IPS DF 6.9 (cell line): ENCODE results near the gene AIP.

Source experiments
- DNase-seq: peaks from one replicate; pipeline ENCODE4 v3.0.0-alpha.2; 2013; ENCODE audit warnings: low read depth, low spot score
- H3K27ac ChIP-seq: one replicate; pipeline ENCODE4 v1.5.1; 2013; ENCODE audit warnings: low read length, control low read depth
- H3K27me3 ChIP-seq: 2 replicates; pipeline ENCODE4 v1.6.1; 2013; ENCODE audit warnings: mild to moderate bottlenecking, low read length; ENCODE audit not compliant: control insufficient read depth, insufficient read depth
- H3K36me3 ChIP-seq: 2 replicates; pipeline ENCODE4 v1.6.1; 2013; ENCODE audit warnings: low read length; ENCODE audit not compliant: control insufficient read depth, insufficient read depth
- H3K4me1 ChIP-seq: 2 replicates; pipeline ENCODE4 v1.6.1; 2013; ENCODE audit warnings: low read length; ENCODE audit not compliant: control insufficient read depth, insufficient read depth
- H3K4me3 ChIP-seq: 2 replicates; pipeline ENCODE4 v1.5.1; 2013; ENCODE audit warnings: mild to moderate bottlenecking, low read length
- H3K9me3 ChIP-seq: 2 replicates; pipeline ENCODE4 v1.6.1; 2013; ENCODE audit warnings: low read length, inconsistent platforms; ENCODE audit not compliant: control insufficient read depth, insufficient read depth
- WGBS: extraction: QIAGEN DNeasy Blood & Tissue Kit; methylation state at CpG from one replicate; pipeline ENCODE4 v1.1.7; 2013; ENCODE audit warnings: mixed read lengths, missing lambda C conversion rate; ENCODE audit not compliant: insufficient read length, insufficient coverage; 5-methylcytosine and 5-hydroxymethylcytosine counted together

AIP gene

DNA sequence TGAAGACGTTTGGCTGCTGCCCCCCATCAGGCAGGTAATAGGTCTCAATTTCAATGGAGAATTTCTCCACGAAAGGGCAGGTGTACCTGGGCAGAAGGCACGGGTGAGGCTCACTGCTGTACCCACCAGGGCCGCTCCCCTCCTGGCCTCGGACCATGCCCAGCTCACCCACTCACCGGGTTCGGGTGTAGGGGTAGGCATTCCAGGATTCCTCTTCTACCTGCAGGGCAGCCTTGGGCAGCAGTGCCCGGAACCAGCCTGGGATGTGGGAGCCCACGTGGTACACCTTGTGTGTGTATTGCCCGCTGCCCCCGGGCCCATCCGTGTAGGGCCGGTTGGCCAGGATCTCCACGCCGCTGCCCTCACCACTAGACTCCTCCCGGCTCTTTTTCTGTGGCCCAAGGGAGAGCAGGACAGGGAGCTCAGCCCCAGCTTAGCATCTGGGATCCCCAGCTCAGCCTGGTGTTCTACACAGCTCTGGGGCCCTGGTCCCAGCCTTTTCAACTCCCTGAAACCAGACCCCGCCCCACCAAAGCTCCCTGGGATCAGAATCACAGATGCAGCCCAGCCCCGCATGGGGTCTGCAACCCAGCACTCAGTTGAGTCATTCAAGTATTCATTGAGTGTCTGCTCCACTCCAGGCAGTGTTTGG is 19.6 kb downstream of the AIP start:
- no peak for DNase-seq
- WGBS: no CpG with 5 or more reads among the region's 18 CpGs
- Histone ChIP-seq H3K27ac (no peak overlapping the region), H3K9me3 (no peaks in the 10 kb centered on the region), H3K4me1 (0 out of 2 replicates have a peak, but pooled peaks cover 2% of the 10 kb centered on the region), H3K36me3 (no peaks in the 10 kb centered on the region; the same call in 1 of the 2 replicates), H3K27me3 (no peaks in the 10 kb centered on the region), H3K4me3 (no peak overlapping the region)

DNA sequence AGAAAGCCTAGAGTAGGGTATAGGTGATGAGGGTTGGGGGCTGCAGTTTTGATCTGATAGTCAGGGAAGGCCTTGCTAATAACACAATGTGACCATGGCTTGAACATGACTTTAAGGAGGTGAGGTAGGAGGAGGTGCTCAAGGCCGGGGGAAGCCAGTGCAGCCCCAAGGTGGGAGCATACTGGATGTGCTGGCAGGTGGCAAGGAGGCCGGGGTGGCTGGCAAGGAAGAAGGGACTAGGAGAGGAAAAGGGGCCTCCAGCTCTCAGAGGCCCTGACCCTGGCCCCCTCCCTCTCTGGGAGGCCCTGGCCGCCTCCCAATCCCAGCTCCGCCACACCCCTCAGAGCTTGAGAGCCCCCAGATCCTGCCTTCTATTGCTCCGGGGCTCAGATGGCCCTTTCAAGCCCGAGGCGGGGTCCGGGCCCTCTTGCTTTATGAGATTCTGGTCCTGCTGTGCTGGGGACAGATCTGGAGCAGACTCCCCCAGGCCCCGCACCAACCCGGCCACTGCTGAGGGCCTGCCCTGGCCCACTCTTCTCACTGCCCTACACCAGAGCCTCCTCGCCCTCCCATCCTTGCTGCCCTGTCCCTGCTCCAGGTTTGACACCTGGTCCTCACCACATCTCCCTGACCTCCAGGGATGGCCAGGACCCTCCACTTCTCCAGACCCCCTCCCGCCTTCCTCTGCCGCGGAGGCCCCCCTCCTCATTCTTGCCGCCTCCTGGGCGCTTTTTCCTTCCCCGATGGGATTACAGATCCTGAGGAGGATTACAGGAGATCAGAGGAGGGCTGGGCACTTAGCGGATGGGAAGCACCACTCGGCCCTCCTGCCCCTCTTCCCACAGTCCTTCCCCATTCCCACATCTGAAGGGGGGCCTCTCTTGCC is 20.5 kb downstream of the AIP start:
- no peak for DNase-seq
- H3K36me3 ChIP-seq: no peaks in the 10 kb centered on the region; the same call in 1 of the 2 replicates
- H3K27ac ChIP-seq: no peak overlapping the region
- no CpG with 5 or more reads among the region's 19 CpGs for WGBS
- H3K27me3 ChIP-seq: no peaks in the 10 kb centered on the region
- 0 out of 2 replicates have a peak, but pooled peaks cover 2% of the 10 kb centered on the region for H3K4me1 ChIP-seq
- peak overlapping the region; percentile 81; the same call in 1 of the 2 replicates for H3K4me3 ChIP-seq
- H3K9me3 ChIP-seq: no peaks in the 10 kb centered on the region

DNA sequence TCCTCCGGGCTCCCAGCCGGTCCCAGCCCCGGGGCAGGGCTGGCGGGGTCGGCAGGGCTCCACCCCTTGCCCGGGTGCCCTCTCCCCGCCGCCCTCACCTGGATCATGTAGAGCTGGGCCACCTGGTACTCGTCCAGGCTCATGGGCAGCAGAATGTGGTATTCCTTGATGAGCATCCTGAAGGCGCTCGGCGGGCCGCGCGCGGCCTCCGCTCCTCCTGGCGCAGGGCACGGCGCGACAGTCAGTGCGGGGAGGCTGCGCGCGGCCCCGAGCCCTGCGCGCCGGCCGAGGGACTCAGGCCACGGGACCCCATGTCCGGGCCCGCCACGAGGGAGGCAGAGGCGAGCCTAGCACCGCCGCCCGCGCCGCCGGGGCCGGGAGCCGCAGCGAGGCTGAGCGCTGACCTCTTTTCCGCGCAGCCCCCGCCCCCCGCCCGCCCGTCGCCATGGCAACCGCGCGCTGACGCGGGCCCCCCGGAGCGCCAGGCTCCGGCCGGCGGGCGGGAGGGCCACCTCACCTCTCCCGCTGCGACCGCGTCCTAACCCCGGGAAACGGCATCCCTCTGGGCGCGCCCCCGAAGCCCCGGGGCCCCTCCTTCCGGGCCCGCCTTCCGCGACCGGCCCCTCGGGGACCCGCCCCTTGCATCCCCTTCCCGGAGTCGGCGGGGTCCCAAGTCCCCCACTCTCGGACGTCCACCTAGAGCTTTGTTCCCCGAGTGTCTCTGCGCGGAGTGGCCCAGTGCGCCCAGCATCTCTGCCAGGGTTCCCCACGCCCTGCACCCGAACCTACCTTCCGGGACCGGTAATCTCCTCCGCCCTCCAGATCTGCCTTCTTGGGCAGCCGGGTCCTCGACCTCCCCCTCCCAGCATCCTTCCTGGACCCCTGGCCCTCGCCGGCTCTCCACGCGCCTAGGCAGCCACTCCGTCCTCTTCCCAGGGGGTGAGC is 21.5 kb downstream of the AIP start:
- Histone ChIP-seq H3K4me3 (peak overlapping the region; percentile 81), H3K4me1 (0 out of 2 replicates have a peak, but pooled peaks cover 2% of the 10 kb centered on the region), H3K27ac (no peak overlapping the region), H3K9me3 (no peaks in the 10 kb centered on the region), H3K36me3 (no peaks in the 10 kb centered on the region; the same call in 1 of the 2 replicates), H3K27me3 (no peaks in the 10 kb centered on the region)
- no peak for DNase-seq
- no CpG with 5 or more reads among the region's 101 CpGs for WGBS

DNA sequence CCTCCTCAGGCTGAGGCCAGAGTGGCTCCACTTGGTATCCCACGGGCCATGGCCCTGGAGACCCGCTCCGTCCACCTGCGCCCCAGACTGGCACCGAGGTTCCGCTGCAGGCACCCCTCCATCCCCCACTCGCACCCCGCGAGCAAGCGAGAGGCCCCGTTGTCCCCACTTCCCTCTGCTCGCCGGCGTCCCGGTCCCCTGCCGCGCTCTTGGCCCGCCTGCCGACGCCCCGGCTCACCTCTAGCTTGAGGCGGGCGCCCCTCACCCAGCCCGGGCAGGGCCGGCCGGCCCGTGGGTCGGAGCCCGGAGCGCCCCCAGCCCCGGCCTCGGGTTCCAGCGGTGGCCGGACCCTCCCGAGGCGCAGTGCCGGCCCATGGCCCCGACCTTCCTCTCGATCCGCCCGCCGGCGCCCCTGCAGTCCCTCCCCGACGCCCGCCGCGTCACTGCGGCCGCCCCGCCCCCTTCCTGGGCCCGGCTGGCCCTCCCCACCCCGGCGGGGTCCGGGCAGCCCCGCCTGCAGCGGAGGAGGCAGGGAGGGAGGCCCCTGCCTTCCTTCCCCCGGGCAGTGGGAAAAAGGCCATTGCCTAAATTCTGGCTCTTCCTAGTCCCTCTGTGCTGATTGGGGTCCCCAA is 22.2 kb downstream of the AIP start, which contains the start of gene PITPNM1:
PITPNM1 (minus strand) TSS at position 414 of the 632 bp plus-strand sequence. CDS start 1,183 bp downstream, outside the sequence.
- Histone ChIP-seq H3K36me3 (no peaks in the 10 kb centered on the region; the same call in 1 of the 2 replicates), H3K9me3 (no peaks in the 10 kb centered on the region), H3K27me3 (no peaks in the 10 kb centered on the region), H3K27ac (no peak within 1 kb of the TSS), H3K4me1 (0 out of 2 replicates have a peak, but pooled peaks cover 2% of the 10 kb centered on the region), H3K4me3 (peak within 1 kb of the TSS; percentile 81)
- DNase-seq: no peak
- no CpG with 5 or more reads among the region's 58 CpGs for WGBS

DNA sequence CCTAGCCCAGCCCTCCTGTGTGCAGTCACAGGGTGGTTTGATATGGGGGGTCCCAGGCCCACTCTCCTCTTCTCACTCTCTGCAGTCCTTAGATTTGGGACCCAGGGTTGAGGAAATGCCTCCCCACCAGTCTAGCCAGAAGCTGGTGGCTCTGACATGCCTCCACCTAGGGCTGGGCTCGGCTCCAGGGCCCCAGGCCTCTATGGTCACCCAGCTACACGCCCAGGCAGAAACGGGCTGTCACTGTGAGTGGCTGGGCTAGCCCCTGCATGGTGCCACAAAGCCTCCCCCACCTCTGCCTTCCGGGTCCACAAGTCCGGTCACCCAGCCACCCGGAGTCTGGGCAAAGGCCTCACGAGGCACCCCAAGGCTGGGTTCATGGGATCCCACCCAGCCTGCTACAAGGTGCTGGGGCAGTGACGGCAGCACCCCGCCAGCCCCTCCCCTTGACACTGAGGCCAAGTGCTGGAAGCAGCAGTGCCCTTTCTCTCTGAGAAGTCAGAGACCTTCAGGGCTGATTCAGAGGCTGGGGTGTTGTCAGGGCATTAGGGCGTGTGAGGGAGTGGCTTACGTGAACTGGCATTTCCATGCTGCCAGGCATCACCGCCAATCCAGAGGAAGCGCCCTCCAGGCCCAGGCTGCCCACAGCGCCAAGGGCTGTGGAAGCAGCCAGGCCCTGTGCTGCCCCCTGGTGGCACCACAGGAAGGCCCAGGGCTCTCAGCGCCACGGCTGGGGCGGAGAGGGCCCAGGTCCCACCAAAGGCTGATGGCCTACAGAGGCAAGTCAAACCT is 23.0 kb downstream of the AIP start:
- no peaks in the 10 kb centered on the region for H3K9me3 ChIP-seq
- no peak for DNase-seq
- 0 out of 2 replicates have a peak, but pooled peaks cover 2% of the 10 kb centered on the region for H3K4me1 ChIP-seq
- no peak overlapping the region for H3K27ac ChIP-seq
- no CpG with 5 or more reads among the region's 17 CpGs for WGBS
- no peaks in the 10 kb centered on the region for H3K27me3 ChIP-seq
- H3K4me3 ChIP-seq: no peak overlapping the region
- no peaks in the 10 kb centered on the region for H3K36me3 ChIP-seq

DNA sequence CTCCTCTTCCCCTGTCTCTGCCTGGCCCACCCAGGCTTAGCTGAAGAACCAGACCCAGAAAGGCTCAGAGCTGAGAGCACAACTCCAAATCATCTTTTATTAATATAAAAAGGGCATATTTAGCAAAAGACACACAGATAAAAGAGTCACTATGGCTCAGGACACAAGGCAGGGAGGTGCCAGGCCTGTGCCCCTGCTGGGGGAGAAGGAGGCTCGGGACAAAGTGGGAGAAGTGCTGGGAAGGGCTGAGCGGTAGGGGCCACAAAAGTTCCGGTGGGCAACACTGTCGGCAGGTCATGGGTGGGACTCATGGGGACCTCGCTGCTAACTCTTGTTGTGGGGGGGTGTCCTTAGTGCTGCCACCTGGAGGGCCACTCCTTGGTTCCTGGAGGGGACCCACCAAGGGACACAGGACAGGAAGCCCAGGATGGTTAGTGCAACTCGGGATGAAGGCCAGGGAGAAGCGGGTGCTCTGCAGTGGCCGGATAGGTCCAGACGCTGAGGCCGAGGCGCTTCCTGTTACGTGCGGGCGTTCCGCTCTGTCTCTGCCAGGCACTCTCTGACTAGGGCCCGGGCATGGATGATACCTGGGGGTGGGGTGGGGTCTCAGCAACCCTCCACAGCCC is 23.7 kb downstream of the AIP start:
- H3K36me3 ChIP-seq: no peaks in the 10 kb centered on the region
- no CpG with 5 or more reads among the region's 16 CpGs for WGBS
- H3K9me3 ChIP-seq: no peaks in the 10 kb centered on the region
- DNase-seq: no peak
- H3K4me3 ChIP-seq: no peak overlapping the region
- no peak overlapping the region for H3K27ac ChIP-seq
- H3K4me1 ChIP-seq: 0 out of 2 replicates have a peak, but pooled peaks cover 2% of the 10 kb centered on the region
- no peaks in the 10 kb centered on the region for H3K27me3 ChIP-seq

DNA sequence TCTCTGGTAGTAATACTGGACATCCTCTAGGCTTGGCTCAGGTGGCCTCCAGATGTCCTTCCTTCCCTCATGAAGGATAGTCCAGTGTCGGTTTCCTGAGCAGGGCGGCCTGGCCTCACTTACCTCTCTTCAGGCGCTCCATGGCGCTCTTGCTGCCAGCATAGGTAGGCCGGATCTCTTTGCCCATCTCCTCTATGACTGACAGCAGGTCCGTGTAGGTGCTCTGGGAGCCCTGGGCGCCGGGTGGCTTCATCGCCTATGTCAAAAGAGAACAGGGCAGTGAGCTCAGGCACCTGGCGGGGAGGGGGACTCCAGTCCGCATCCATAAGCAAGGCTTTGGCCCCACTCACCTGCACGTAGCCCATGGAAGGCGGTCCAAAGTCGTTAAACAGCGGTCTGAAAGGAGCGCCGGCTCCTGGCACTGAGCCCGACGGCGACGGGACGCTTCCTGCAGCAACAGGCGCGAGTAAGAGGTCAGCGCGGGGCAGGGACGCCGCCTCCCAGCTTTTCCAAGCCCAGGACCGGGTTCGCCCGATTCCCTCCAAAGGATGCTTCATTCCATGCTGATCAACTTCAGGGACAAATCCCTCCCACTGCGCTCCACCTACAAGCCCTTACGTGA is 24.5 kb downstream of the AIP start:
- Histone ChIP-seq H3K4me1 (0 out of 2 replicates have a peak, but pooled peaks cover 2% of the 10 kb centered on the region), H3K36me3 (no peaks in the 10 kb centered on the region), H3K9me3 (no peaks in the 10 kb centered on the region), H3K27ac (no peak overlapping the region), H3K27me3 (no peaks in the 10 kb centered on the region), H3K4me3 (peak overlapping the region; percentile 47; the same call in 1 of the 2 replicates)
- no CpG with 5 or more reads among the region's 33 CpGs for WGBS
- DNase-seq: no peak

DNA sequence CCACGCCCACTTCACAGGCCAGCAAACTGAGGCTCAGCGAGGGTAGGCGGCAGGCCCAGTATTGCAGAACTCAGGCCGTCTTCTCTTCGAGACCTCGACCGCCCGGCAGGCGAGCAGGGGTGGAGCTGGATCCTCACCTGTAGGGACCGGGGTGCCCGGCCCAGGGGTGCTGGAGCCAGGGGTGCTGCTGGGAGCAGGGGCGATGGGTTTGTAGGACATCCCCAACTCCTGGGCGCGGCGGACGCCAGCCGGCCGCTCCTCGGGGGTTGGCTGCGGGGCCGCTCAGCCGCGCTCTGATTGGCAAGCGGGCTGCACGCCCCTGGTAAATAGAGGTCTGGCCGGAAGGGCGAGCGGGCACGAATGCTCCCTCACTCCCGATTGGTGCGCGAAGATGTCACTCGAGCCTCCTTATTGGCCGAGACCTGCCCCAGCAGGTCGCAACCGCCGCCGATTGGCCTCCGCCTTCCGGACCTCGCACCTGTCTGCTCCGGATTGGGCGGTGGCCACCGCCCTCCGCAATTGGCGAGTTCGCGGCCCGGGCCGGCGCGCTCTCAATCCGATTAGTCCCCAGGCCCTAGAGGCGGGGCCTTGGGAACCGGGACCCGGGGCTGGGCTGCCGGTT is 25.1 kb downstream of the AIP start, which contains the start of gene CDK2AP2:
CDK2AP2 (minus strand) TSS at position 299 of the 622 bp plus-strand sequence; CDS start at position 219, 80 bp downstream.
- peak; percentile 99 for DNase-seq
- Histone ChIP-seq H3K4me1 (0 out of 2 replicates have a peak, but pooled peaks cover 2% of the 10 kb centered on the region), H3K9me3 (no peaks in the 10 kb centered on the region), H3K4me3 (peak within 1 kb of the TSS; percentile 89; the same call in 1 of the 2 replicates), H3K27me3 (no peaks in the 10 kb centered on the region), H3K36me3 (no peaks in the 10 kb centered on the region), H3K27ac (no peak within 1 kb of the TSS)
- no CpG with 5 or more reads among the region's 57 CpGs for WGBS
